GM12878 (cell line): ENCODE results near the gene PYM1. TPM values are rescaled to one million over a fixed set of nuclear protein-coding genes. Genes with fewer than 3 reads are reported as not detected.

Experiments used
- ATAC-seq: fragments of 200-7000 bp; cut with Tn5 transposase; 3 replicates; pipeline ENCODE4 v1.9.1; 2020; ENCODE audit warnings: mild to moderate bottlenecking, moderate library complexity
- BruUV-seq: library from RNA; stranded (reverse); fragments of 400-500 nt; replicated peaks from 2 replicates; lab custom pipeline; 2021; lab: Mats Ljungman, UMichigan
- CTCF ChIA-PET: fragments of 300-600 bp; sonication (Branson Sonifier 250); formaldehyde crosslinking; extraction: SDS; loops from one replicate; lab custom pipeline; 2021; ENCODE audit warnings: inconsistent platforms; lab: Yijun Ruan, JAX
- POLR2A ChIA-PET: fragments of 350-600 bp; formaldehyde crosslinking; extraction: SDS; loops from one replicate; lab custom pipeline; 2021; ENCODE audit warnings: inconsistent platforms; lab: Charles Lee
- RAD21 ChIA-PET: fragments of 300-600 bp; sonication (Branson Sonifier 250); formaldehyde crosslinking; loops from one replicate; lab custom pipeline; 2023; ENCODE audit warnings: antibody characterized with exemption; ENCODE audit not compliant: unreplicated experiment; lab: Charles Lee
- SMC1A ChIA-PET: fragments of 300-600 bp; sonication (Branson Sonifier 250); formaldehyde crosslinking; loops from one replicate; lab custom pipeline; 2023; ENCODE audit not compliant: unreplicated experiment, uncharacterized antibody; lab: Charles Lee
- DNase-seq: peaks from one replicate; pipeline ENCODE4 v3.0.0-alpha.2; 2011; ENCODE audit warnings: low read depth, low spot score
- FAIRE-seq: peaks from 3 replicates; lab custom pipeline; 2011; peaks lifted over from hg19 to GRCh38; lab: Jason Lieb, UNC
- H2AFZ ChIP-seq: 2 replicates; pipeline ENCODE4 v1.6.0; 2011; ENCODE audit warnings: low read depth, low read length, control low read depth; ENCODE audit not compliant: control insufficient read depth
- H3K27ac ChIP-seq: 2 replicates; pipeline ENCODE4 v1.5.1; 2011; ENCODE audit warnings: control low read depth; ENCODE audit not compliant: control insufficient read depth, insufficient read depth
- H3K27me3 ChIP-seq, 2 experiments: replicated peaks in 1 of 2; 2 replicates each; pipeline versions ENCODE4 v1.6.0 to v1.6.1; 2011; ENCODE audit warnings: low read length in 1 of 2; ENCODE audit not compliant: control insufficient read depth in 2 of 2, insufficient read depth in 2 of 2
- H3K36me3 ChIP-seq, 2 experiments: 2 replicates each; pipeline ENCODE4 v1.5.1; 2011; ENCODE audit warnings: low read length in 1 of 2; ENCODE audit not compliant: control insufficient read depth in 2 of 2, insufficient read depth in 2 of 2
- H3K4me1 ChIP-seq: 2 replicates; pipeline ENCODE4 v1.6.1; 2011; ENCODE audit warnings: mild to moderate bottlenecking, low read length, moderate library complexity, mixed read lengths; ENCODE audit not compliant: control insufficient read depth, insufficient read depth
- H3K4me2 ChIP-seq: 2 replicates; pipeline ENCODE4 v1.6.0; 2011; ENCODE audit warnings: control low read depth; ENCODE audit not compliant: control insufficient read depth, insufficient read depth
- H3K4me3 ChIP-seq: fragments of 200-600 bp; sonication (generic); 2 replicates; pipeline ENCODE4 v1.5.1; 2016
- H3K79me2 ChIP-seq: 2 replicates; pipeline ENCODE4 v1.6.0; 2011; ENCODE audit warnings: low read length; ENCODE audit not compliant: control insufficient read depth, insufficient read depth
- H3K9ac ChIP-seq: 2 replicates; pipeline ENCODE4 v1.8.0; 2011; ENCODE audit warnings: low read length, control low read depth, mixed read lengths; ENCODE audit not compliant: control insufficient read depth, insufficient read depth
- H3K9me3 ChIP-seq: replicated peaks from 3 replicates; pipeline ENCODE4 v1.5.1; 2011; ENCODE audit warnings: mild to moderate bottlenecking, low read length; ENCODE audit not compliant: control insufficient read depth, insufficient read depth
- H4K20me1 ChIP-seq: 2 replicates; pipeline ENCODE4 v1.6.0; 2011; ENCODE audit not compliant: control insufficient read depth, insufficient read depth
- DPF2 ChIP-seq: fragments of 450-650 bp; IDR thresholded peaks from 2 replicates; pipeline ENCODE4 v1.6.1; 2017; ENCODE audit warnings: mild to moderate bottlenecking
- FOXK2 ChIP-seq: fragments of 450-650 bp; IDR thresholded peaks from 2 replicates; pipeline ENCODE4 v1.6.1; 2017; ENCODE audit warnings: mild to moderate bottlenecking, moderate library complexity
- GATAD2B ChIP-seq: fragments of 450-650 bp; conservative IDR thresholded peaks from 2 replicates; pipeline ENCODE4 v1.6.1; 2017; ENCODE audit warnings: low read depth, mild to moderate bottlenecking, moderate library complexity
- IRF4 ChIP-seq: IDR thresholded peaks from 2 replicates; pipeline ENCODE4 v1.6.1; 2011; ENCODE audit warnings: low read depth, low read length
- MEF2B ChIP-seq: fragments of 450-650 bp; IDR thresholded peaks from 2 replicates; pipeline ENCODE4 v1.6.1; 2018; ENCODE audit warnings: mild to moderate bottlenecking, moderate library complexity; ENCODE audit not compliant: partially characterized antibody, poor library complexity, severe bottlenecking
- MTA2 ChIP-seq: fragments of 450-650 bp; IDR thresholded peaks from 2 replicates; pipeline ENCODE4 v1.6.1; 2016; ENCODE audit warnings: low read depth, mild to moderate bottlenecking, moderate library complexity
- PML ChIP-seq: IDR thresholded peaks from 2 replicates; pipeline ENCODE4 v1.6.1; 2012; ENCODE audit warnings: low read length, inconsistent platforms
- REST ChIP-seq: IDR thresholded peaks from 2 replicates; pipeline ENCODE4 v1.6.1; 2012; ENCODE audit warnings: mild to moderate bottlenecking, low read depth, low read length
- RFX5 ChIP-seq: IDR thresholded peaks from 2 replicates; pipeline ENCODE4 v1.6.1; 2011; ENCODE audit warnings: low read depth, low read length, improper control_type of control experiment
- SPI1 ChIP-seq: IDR thresholded peaks from 2 replicates; pipeline ENCODE4 v1.6.1; 2011; ENCODE audit warnings: low read depth, mild to moderate bottlenecking, low read length, moderate library complexity, borderline replicate concordance; ENCODE audit not compliant: insufficient read depth
- SUZ12 ChIP-seq: fragments of 200-600 bp; sonication (generic); IDR thresholded peaks from one replicate; pipeline ENCODE4 v1.6.1; 2018; ENCODE audit warnings: antibody characterized with exemption, mild to moderate bottlenecking; ENCODE audit not compliant: unreplicated experiment
- TARDBP ChIP-seq: IDR thresholded peaks from 2 replicates; pipeline ENCODE4 v1.6.1; 2016; ENCODE audit warnings: borderline replicate concordance
- WGBS: methylation state at CpG from one replicate; pipeline ENCODE4 v1.1.6; 2016; ENCODE audit warnings: low lambda C conversion rate; ENCODE audit not compliant: insufficient replicate concordance, insufficient coverage; ENCODE audit errors: missing lambda C conversion rate; 5-methylcytosine and 5-hydroxymethylcytosine counted together
- in situ Hi-C: fragments of 300-500 bp; cut with MboI; formaldehyde crosslinking; loops from 9 replicates; pipeline ENCODE4 v1.14.3; 2018; ENCODE audit warnings: mixed read lengths
- intact Hi-C: fragments of 100-400 bp; cut with micrococcal nuclease; formaldehyde crosslinking; loops from one replicate; pipeline ENCODE4 v1.14.2; 2022; ENCODE audit not compliant: unreplicated experiment
- polyA plus RNA-seq, 11 experiments: library from polyadenylated mRNA; depleted of rRNA in 4 of 11; unstranded in 6 of 11; stranded (reverse) in 5 of 11; fragments of >200 nt; fragmentation: Nextera tagmentation in 4 of 11; fragmentation: Illumina TruSeq in 1 of 11; extraction: Ambion mirVana in 4 of 11; extraction: Trizol in 1 of 11; gene quantifications; 1 replicate in 1 of 11; 2 replicates in 10 of 11; pipeline versions ENCODE4 v1.2.1 to v1.2.3, GENCODE V29; 2011 to 2016; ENCODE audit warnings: inconsistent platforms in 2 of 11, missing spikeins in 2 of 11, low read depth in 1 of 11
- total RNA-seq, 4 experiments: library from RNA; depleted of rRNA in 3 of 4; stranded (reverse); fragments of >200 nt in 3 of 4; fragmentation: Illumina TruSeq in 1 of 4; extraction: Trizol in 1 of 4; gene quantifications; 2 replicates each; pipeline versions ENCODE4 v1.2.1 to v1.2.3, GENCODE V29; 2013 to 2021
- TF ChIP-seq, protein P1 (sequence below): fragments of 450-650 bp; formaldehyde crosslinking; IDR thresholded peaks from 2 replicates; pipeline ENCODE4 v1.4.0; 2022; ENCODE audit warnings: mild to moderate bottlenecking, moderate library complexity
- TF ChIP-seq, protein P2 (sequence below): fragments of 450-650 bp; IDR thresholded peaks from 2 replicates; pipeline ENCODE4 v1.6.1; 2017; ENCODE audit warnings: mild to moderate bottlenecking, low read depth, inconsistent platforms; ENCODE audit not compliant: poor library complexity, severe bottlenecking

PYM1 gene
- total and polyA plus RNA-seq, 10 of the 15 experiments (the other 5 are each of a cell fraction or from before 2014, with no cell fraction given): 33.9 to 93.4 (median 55.8) TPM

DNA sequence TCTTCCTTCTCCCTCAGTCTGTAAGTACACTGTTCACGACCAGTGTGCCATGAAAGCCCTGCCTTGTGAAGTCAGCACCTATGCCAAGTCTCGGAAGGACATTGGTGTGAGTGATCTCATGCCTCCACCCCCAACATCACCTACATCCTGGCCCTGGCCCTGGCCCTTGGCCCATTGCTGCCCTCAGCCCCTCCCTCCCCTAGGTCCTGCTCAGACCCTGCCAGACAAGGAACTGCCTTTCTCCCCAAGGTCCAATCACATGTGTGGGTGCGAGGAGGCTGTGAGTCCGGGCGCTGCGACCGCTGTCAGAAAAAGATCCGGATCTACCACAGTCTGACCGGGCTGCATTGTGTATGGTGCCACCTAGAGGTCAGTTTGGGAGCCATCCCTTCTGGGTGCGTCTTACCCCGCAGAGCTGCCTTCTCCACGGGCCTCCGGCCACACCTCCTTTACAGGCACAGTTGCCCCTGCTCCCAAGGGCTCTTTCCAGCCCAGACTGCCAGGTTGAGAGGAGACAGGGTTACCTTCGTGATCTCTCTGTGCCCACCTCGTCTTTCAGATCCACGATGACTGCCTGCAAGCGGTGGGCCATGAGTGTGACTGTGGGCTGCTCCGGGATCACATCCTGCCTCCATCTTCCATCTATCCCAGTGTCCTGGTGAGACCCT is 12.5 kb upstream of the PYM1 start:
- Histone ChIP-seq H3K36me3 (peaks cover 0 to 46% of the 10 kb centered on the region in 2 experiments), H3K27me3 (no peaks in the 10 kb centered on the region), H4K20me1 (no peaks in the 10 kb centered on the region), H3K4me3 (no peak overlapping the region), H3K9me3 (no peaks in the 10 kb centered on the region), H2AFZ (peak overlapping the region; percentile 59), H3K79me2 (no peaks in the 10 kb centered on the region), H3K4me1 (peaks cover 10% of the 10 kb centered on the region), H3K9ac (no peak overlapping the region; the same call in 1 of the 2 replicates), H3K27ac (no peak overlapping the region), H3K4me2 (peak overlapping the region; percentile 10)
- intact Hi-C loops: loop anchor here (1.0 kb wide), 1 partner anchor 202 kb away; no protein-coding TSS in a partner anchor
- FAIRE-seq (peak; percentile 35), DNase-seq (peak; percentile 60), ATAC-seq (peak; percentile 100)
- RAD21 ChIA-PET: interaction anchor here (0.6 to 5.0 kb wide), 18 partner anchors 9 to 217 kb away, joined by 3 to 43 read pairs (median 5); partner anchors contain the start of genes CD63, DGKA, DNAJC14 and ORMDL2
- POLR2A ChIA-PET: interaction anchor here (0.8 to 1.5 kb wide), 6 partner anchors 14 to 202 kb away, joined by 3 to 6 read pairs (median 4); partner anchors contain the start of gene RAB5B
- CTCF ChIA-PET: interaction anchor here (0.6 to 6.1 kb wide), 37 partner anchors 9 to 1702 kb away, joined by 3 to 80 read pairs (median 4); partner anchors contain the start of genes DGKA, DNAJC14, GDF11 and MYL6
- SMC1A ChIA-PET: interaction anchor here (0.6 to 5.0 kb wide), 12 partner anchors 9 to 201 kb away, joined by 3 to 51 read pairs (median 4); partner anchors contain the start of genes DGKA, ORMDL2, PYM1 and SARNP
- BruUV-seq: no TSS peak
- in situ Hi-C loops: loop anchor here (5.0 kb wide), 1 partner anchor 203 kb away; no protein-coding TSS in a partner anchor
- WGBS: 23% methylated on average over 18 of the region's 18 CpGs
- TF ChIP-seq, protein P1, sequence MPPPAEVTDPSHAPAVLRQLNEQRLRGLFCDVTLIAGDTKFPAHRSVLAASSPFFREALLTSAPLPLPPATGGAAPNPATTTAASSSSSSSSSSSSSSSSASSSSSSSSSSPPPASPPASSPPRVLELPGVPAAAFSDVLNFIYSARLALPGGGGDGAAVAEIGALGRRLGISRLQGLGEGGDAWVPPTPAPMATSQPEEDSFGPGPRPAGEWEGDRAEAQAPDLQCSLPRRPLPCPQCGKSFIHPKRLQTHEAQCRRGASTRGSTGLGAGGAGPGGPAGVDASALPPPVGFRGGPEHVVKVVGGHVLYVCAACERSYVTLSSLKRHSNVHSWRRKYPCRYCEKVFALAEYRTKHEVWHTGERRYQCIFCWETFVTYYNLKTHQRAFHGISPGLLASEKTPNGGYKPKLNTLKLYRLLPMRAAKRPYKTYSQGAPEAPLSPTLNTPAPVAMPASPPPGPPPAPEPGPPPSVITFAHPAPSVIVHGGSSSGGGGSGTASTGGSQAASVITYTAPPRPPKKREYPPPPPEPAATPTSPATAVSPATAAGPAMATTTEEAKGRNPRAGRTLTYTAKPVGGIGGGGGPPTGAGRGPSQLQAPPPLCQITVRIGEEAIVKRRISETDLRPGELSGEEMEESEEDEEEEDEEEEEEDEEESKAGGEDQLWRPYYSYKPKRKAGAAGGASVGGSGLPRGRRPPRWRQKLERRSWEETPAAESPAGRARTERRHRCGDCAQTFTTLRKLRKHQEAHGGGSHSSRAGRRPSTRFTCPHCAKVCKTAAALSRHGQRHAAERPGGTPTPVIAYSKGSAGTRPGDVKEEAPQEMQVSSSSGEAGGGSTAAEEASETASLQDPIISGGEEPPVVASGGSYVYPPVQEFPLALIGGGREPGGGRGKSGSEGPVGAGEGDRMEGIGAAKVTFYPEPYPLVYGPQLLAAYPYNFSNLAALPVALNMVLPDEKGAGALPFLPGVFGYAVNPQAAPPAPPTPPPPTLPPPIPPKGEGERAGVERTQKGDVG (CRISPR knock-in tag): no peak
- TF ChIP-seq MEF2B (no peak), MTA2 (no peak), PML (no peak), GATAD2B (no peak), REST (no peak), RFX5 (no peak), SUZ12 (no peak), FOXK2 (no peak), SPI1 (no peak), IRF4 (no peak), DPF2 (no peak), TARDBP (no peak)
- TF ChIP-seq, protein P2, sequence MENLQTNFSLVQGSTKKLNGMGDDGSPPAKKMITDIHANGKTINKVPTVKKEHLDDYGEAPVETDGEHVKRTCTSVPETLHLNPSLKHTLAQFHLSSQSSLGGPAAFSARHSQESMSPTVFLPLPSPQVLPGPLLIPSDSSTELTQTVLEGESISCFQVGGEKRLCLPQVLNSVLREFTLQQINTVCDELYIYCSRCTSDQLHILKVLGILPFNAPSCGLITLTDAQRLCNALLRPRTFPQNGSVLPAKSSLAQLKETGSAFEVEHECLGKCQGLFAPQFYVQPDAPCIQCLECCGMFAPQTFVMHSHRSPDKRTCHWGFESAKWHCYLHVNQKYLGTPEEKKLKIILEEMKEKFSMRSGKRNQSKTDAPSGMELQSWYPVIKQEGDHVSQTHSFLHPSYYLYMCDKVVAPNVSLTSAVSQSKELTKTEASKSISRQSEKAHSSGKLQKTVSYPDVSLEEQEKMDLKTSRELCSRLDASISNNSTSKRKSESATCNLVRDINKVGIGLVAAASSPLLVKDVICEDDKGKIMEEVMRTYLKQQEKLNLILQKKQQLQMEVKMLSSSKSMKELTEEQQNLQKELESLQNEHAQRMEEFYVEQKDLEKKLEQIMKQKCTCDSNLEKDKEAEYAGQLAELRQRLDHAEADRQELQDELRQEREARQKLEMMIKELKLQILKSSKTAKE: no peak
